IPS-11a (cell line): ENCODE results near the gene FOLR2.
"Not testable (repeated sequence)": the region's sequence is repeated elsewhere in the genome, so short reads cannot be mapped to it uniquely, and the experiment has no call there.

Experiments used
- H3K4me3 ChIP-seq: one replicate; pipeline ENCODE4 v1.5.1; 2013; ENCODE audit warnings: low read depth, low read length, control low read depth

Gene FOLR2

GRCh38 chr11:72240461-72241290 lies 24.1 kb downstream of the FOLR2 start:
- H3K4me3 ChIP-seq, result no peak overlapping the region

GRCh38 chr11:72241291-72241781 lies 24.7 kb downstream of the FOLR2 start:
- no peak overlapping the region for H3K4me3 ChIP-seq

- no peak overlapping the region for H3K4me3 ChIP-seq
Measured at GRCh38 chr11:72242141-72242540, 25.5 kb downstream of the FOLR2 start.

GRCh38 chr11:72243173-72244059 lies 26.8 kb downstream of the FOLR2 start:
- H3K4me3 ChIP-seq, result peak overlapping the region; percentile 30

GRCh38 chr11:72244060-72244360 lies 27.4 kb downstream of the FOLR2 start, which contains the start of gene PHOX2A:
Gene PHOX2A, minus strand, starts transcription at chr11:72244176. Its CDS starts 172 bp downstream, at chr11:72244004.
- H3K4me3 ChIP-seq, result peak within 1 kb of the TSS; percentile 39

GRCh38 chr11:72244361-72245262 lies 28.0 kb downstream of the FOLR2 start:
- peak overlapping the region; percentile 39 for H3K4me3 ChIP-seq

GRCh38 chr11:72245263-72245816 lies 28.7 kb downstream of the FOLR2 start:
- H3K4me3 ChIP-seq, result peak overlapping the region; percentile 39

GRCh38 chr11:72247584-72247983 lies 31.0 kb downstream of the FOLR2 start:
- H3K4me3 ChIP-seq, result no peak overlapping the region

- H3K4me3 ChIP-seq, result no peak overlapping the region
Measured at GRCh38 chr11:72249961-72250360, 33.4 kb downstream of the FOLR2 start.

- no peak overlapping the region for H3K4me3 ChIP-seq
Measured at GRCh38 chr11:72250661-72251464, 34.3 kb downstream of the FOLR2 start.

GRCh38 chr11:72251614-72252013 lies 35.0 kb downstream of the FOLR2 start:
- no peak overlapping the region for H3K4me3 ChIP-seq

- H3K4me3 ChIP-seq, result no peak overlapping the region
Measured at GRCh38 chr11:72253392-72253791, 36.8 kb downstream of the FOLR2 start.

- H3K4me3 ChIP-seq, result no peak overlapping the region
Measured at GRCh38 chr11:72254299-72254993, 37.9 kb downstream of the FOLR2 start.

- no peak overlapping the region for H3K4me3 ChIP-seq
Measured at GRCh38 chr11:72257570-72257969, 41.0 kb downstream of the FOLR2 start.

- no peak overlapping the region for H3K4me3 ChIP-seq
Measured at GRCh38 chr11:72259490-72259889, 42.9 kb downstream of the FOLR2 start.

- no peak overlapping the region for H3K4me3 ChIP-seq
Measured at GRCh38 chr11:72260574-72260973, 44.0 kb downstream of the FOLR2 start.

GRCh38 chr11:72263361-72263760 lies 46.8 kb downstream of the FOLR2 start:
- H3K4me3 ChIP-seq, result no peak overlapping the region

- H3K4me3 ChIP-seq, result no peak overlapping the region
Measured at GRCh38 chr11:72265951-72266350, 49.4 kb downstream of the FOLR2 start.

- H3K4me3 ChIP-seq, result not testable (repeated sequence)
Measured at GRCh38 chr11:72266960-72267359, 50.4 kb downstream of the FOLR2 start.
